HG03378 (cell line): Measurements from ENCODE around the gene C3orf33.
A peak's percentile ranks its signal among the peaks of the same experiment; 100 is the strongest.

ENCODE experiments used
- ATAC-seq: cut with Tn5 transposase; IDR thresholded peaks from one replicate; pipeline ENCODE4 v1.9.1; 2021; ENCODE audit warnings: mild to moderate bottlenecking, moderate library complexity; ENCODE audit not compliant: unreplicated experiment

The C3orf33 gene

GRCh38 chr3:155790272-155790925, 15.7 kb downstream of the C3orf33 start:
- no peak for ATAC-seq

- no peak for ATAC-seq
Observed at GRCh38 chr3:155785662-155786295, 20.3 kb downstream of the C3orf33 start.

DNA sequence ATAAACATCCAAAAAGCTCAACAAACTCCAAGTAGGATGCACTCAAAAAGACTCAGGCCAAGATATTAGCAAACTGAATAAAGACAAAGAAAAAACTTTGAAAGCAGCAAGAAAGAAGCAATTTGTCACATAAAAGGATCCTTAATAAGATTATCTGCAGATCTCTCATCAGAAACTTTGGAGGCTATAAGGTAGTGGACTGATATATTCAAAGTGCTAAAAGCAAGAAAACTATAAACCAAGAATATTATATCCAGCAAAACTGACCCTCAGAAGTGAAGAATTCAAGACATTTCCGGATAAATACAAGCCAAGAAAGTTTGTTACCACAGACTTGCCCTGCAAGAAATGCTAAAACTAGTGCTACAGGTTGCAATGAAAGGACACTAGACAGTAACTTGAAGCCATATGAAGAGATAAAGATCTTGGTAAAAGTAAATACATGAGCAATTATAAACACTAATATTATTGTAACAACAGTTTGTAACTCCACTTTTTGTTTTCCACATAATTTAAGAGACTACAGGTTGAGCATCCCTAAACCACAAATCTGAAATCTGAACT, 23.6 kb downstream of the C3orf33 start:
- ATAC-seq: no peak

GRCh38 chr3:155780291-155780690, 25.8 kb downstream of the C3orf33 start:
- no peak for ATAC-seq

GRCh38 chr3:155778462-155778861, 27.6 kb downstream of the C3orf33 start:
- no peak for ATAC-seq

GRCh38 chr3:155772801-155773200, 33.3 kb downstream of the C3orf33 start:
- ATAC-seq: no peak

GRCh38 chr3:155771126-155771525, 35.0 kb downstream of the C3orf33 start:
- no peak for ATAC-seq

- no peak for ATAC-seq
Observed at GRCh38 chr3:155766206-155766605, 39.9 kb downstream of the C3orf33 start.

DNA sequence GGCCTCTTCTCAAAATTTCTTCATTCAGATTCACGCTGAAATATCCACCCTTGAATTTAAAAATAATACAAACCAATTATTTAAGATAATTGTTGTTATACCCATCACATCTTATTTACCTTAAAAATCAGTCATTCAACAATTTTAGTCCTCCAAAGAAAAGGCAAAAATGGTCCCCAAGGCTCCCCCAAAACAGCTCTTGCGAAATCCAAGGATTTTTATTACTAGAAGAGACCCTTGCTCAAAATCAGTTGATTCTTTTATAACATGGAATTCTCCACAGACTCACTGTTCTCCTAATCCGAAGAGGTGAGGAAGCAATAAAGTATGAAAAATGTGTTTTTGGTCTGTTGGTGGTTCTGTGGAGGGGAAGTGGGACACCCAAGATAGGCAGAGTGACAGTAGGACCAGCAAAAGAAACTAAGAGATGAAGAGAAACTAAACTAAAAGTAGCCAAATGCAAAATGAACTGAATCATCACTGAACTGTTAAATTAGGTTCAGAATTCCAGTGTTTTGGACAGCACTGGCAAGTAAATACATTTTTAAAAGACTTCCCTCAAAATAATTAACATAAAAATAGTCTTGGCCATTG, 42.1 kb downstream of the C3orf33 start:
- ATAC-seq: no peak

DNA sequence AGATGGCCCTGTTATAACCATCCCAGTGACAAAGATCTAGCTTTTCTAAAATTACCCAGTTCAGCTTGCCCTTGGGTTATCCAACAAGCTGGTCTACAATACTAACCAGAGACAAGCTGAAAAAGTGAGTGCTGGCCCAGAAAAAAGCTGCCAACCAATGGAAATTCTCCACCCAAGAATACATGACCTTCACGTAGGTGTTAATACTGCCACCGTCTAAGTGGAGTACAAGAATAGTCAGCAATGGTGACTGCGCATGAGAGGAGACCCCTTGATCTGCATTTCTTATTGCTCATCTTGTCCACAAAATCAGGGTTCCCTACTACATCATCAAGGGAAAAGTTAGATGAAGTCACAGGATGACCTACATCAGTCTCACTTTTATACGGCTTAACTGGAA, 45.4 kb downstream of the C3orf33 start:
- no peak for ATAC-seq

DNA sequence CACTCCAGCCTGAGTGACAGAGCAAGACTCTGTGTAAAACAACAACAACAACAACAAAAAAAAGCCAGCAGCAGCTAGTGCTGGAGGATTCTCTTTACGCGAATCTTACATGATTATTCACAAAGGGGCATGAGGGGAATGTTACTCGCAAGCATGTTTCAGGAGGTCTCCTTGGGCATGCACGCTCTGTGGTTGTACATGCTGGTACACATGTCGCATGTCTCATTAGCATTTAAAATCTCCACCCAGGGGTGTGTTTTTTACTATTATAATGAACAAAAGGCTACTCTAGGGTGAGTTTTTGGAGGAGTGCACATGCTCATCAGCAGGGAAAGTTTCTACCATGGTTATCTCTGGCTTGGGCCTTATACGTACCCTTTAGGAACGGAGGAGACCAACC, 48.5 kb downstream of the C3orf33 start:
- ATAC-seq: no peak

DNA sequence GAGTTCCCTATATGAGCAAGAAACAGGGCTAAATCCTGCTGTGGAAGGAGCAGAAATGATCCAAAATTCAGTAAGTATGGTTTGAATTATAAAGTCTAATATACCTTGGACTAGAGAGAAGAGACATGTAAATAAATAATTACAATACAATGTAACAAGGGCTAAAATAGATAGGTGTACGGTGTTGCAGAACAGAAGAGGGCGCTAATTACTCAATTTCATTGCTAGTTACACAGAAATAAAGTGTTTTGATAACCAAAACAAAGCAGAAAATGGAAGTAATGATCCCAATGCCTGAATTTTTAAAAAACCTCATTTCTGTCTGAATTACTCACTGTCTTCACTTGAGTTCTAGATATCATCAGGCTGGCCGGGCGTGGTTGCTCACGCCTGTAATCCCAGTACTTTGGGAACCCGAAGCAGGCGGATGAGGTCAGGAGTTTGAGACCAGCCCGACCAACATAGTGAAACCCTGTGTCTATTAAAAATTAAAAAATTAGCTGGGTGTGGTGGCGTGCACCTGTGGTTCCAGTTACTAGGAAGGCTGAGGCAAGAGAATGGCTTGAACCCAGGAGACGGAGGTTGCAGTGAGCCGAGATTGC, 52.9 kb downstream of the C3orf33 start:
- ATAC-seq: peak; percentile 67

DNA sequence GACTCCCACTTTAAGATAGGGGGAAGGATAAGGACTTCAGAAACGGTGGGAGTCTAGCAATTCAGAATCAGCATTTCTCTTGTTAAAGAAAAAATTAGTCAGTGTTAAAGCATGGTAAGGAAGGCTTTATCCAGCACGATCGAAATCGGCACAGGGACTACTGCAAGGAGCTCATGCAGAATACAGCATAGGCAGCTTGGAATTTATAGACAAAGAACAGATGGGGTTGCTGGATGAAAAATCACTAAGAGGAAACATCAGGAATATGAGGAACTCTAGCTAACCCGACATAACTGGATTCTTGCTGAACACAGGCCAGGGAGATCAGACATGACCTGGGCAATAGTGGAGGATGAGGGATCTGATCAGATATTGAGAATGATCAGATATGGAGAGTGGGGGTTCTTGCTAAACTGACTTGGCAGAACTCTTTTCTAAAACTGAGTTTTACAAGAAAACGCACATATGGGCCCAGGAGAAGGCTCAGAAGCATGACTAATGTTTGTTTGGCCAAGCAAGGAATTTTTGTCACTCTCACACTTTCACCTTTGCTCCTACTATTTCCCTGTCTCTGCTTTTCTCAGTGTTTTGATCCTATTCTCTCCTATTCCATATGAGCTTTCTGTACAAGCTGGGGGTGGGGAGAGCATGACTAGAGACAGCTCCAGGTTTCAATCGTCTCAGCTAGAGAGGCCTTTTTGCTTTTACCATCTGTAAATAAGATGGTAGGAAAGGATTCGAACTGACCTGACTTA, 57.3 kb downstream of the C3orf33 start:
- ATAC-seq: no peak

DNA sequence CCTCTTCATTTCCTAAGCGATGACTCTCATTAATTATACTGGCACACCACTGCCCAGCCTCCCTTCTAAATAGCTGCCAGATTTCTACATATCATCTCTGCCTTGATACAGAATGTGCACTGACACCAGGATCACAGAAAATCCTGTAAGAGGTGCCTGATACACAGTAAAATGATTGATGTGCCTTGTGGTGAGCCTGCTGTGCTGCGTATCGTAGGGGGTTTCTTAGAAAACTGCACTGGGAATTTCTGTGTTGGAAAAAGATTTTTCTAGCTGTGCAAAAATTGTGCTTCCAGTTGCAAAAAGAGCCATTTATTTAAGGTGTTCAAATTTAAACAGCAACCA, 58.2 kb downstream of the C3orf33 start:
- no peak for ATAC-seq

DNA sequence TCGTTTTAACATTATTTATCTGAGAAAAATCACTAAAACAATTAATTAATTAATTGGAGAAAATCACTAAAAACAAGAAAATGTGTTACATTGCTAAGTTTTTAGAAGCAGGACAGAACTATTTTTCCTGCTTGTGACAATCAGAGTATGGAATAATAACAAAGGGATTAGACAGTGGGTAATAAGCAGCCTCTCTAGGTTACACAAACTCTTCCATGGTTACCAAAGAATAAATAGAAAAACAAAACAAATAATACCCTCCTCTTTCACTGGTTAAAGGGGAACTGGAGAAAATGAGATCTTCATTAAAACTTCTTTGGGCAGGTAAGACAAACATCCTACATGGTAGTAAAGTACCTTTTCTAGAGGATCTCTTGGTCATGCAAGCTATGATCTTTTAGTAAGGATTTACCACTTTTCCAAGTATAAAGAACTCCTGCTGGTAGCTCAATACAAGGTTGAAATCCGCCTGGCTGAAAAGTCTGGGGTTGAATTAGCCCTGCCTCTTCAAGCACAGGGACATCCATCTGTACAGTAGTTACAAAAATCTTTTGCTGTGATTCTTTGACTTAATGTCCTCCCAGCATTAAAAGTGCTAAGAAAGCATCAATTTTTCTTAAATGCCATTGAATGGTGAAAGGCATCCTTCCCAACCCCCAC, 58.7 kb downstream of the C3orf33 start:
- ATAC-seq: no peak

- no peak for ATAC-seq
Observed at GRCh38 chr3:155746703-155747102, 59.4 kb downstream of the C3orf33 start.

GRCh38 chr3:155745795-155746550, 60.1 kb downstream of the C3orf33 start:
- no peak for ATAC-seq

- no peak for ATAC-seq
Observed at GRCh38 chr3:155744626-155745324, 61.3 kb downstream of the C3orf33 start, which contains the start of gene PLCH1. PLCH1 (minus strand) TSS chr3:155745071; CDS start chr3:155704224, 40,847 bp downstream.

DNA sequence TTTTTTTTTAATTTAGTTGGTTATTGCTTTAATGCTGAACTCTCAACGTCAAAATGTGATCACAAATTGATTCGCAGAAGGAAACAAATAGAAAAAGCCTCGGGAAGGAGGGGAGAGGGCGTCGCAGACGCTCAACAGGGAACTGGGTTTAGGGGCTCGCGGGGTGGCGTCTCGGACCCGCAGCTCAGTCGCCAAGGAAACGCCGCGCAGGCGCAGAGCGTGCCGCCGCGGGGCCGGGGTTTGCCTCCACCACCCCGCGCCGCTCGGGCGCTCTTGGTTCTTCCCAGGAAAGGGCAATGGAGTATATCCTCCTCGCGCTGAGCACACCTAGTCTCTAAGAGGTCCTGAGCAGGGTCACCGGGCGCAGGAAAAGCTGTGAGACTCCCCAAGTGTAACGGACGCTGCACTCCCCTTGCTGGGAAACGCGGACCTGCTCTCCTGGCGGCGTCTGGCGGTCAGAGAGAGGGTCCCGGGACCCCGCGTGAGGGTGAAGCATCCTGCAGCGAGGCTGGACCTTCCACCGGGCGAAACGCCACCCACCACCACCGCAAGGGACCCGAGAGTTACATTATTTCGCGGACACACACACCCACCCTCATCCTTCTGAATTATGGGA, 62.0 kb downstream of the C3orf33 start:
- ATAC-seq: no peak
